HepG2 (cell line): ENCODE results near the gene TAB3. TPM values are rescaled to one million over a fixed set of nuclear protein-coding genes. Genes with fewer than 3 reads are reported as not detected.

ENCODE experiments used
- CC2D1A ChIP-seq: sonication (generic); formaldehyde crosslinking; IDR thresholded peaks from 2 replicates; pipeline ENCODE4 v1.8.1; 2023; ENCODE audit warnings: mild to moderate bottlenecking, missing genetic modification reagents
- FOXP1 ChIP-seq, 2 experiments: fragments of 450-650 bp in 1 of 2; IDR thresholded peaks; 2 replicates each; pipeline ENCODE4 v1.6.1; 2017 to 2018; ENCODE audit warnings: antibody characterized with exemption in 1 of 2
- IRX3 ChIP-seq: sonication (generic); formaldehyde crosslinking; IDR thresholded peaks from 2 replicates; pipeline ENCODE4 v1.8.1; 2023; ENCODE audit warnings: mild to moderate bottlenecking, low read depth, missing genetic modification reagents, borderline replicate concordance
- MAFK ChIP-seq, 2 experiments: IDR thresholded peaks in 1 of 2; conservative IDR thresholded peaks in 1 of 2; 2 replicates each; pipeline ENCODE4 v1.6.1; 2011; ENCODE audit warnings: improper control_type of control experiment in 2 of 2, low read length in 2 of 2
- MEIS2 ChIP-seq: sonication (generic); formaldehyde crosslinking; IDR thresholded peaks from 2 replicates; pipeline ENCODE4 v1.9.0; 2021; ENCODE audit warnings: mild to moderate bottlenecking, missing genetic modification reagents
- NCOR1 ChIP-seq: fragments of 200-600 bp; sonication (generic); IDR thresholded peaks from 2 replicates; pipeline ENCODE4 v1.7.0; 2017; ENCODE audit warnings: antibody characterized with exemption, low read length, borderline replicate concordance
- SNRNP70 ChIP-seq: fragments of 200-400 bp; formaldehyde crosslinking; IDR thresholded peaks from 2 replicates; pipeline ENCODE4 v1.6.1; 2017; ENCODE audit warnings: mild to moderate bottlenecking, low read depth, low read length, moderate library complexity
- SRSF9 ChIP-seq: fragments of 200-400 bp; formaldehyde crosslinking; IDR thresholded peaks from 2 replicates; pipeline ENCODE4 v1.6.1; 2018; ENCODE audit warnings: borderline replicate concordance, mild to moderate bottlenecking, low read depth, low read length; ENCODE audit not compliant: insufficient read depth, poor library complexity, severe bottlenecking
- WIZ ChIP-seq: sonication (generic); formaldehyde crosslinking; IDR thresholded peaks from 2 replicates; pipeline ENCODE4 v1.5.1; 2020; ENCODE audit warnings: mild to moderate bottlenecking, missing genetic modification reagents
- ZC3H13 ChIP-seq: sonication (generic); formaldehyde crosslinking; IDR thresholded peaks from 2 replicates; pipeline ENCODE4 v1.8.1; 2023; ENCODE audit warnings: mild to moderate bottlenecking, missing genetic modification reagents, moderate library complexity
- ZNF10 ChIP-seq: sonication (generic); formaldehyde crosslinking; IDR thresholded peaks from 2 replicates; pipeline ENCODE4 v1.4.0; 2020; ENCODE audit warnings: mild to moderate bottlenecking, low read depth, missing genetic modification reagents, borderline replicate concordance
- ZNF883 ChIP-seq: sonication (generic); formaldehyde crosslinking; IDR thresholded peaks from 2 replicates; pipeline ENCODE4 v1.5.1; 2020; ENCODE audit warnings: mild to moderate bottlenecking, missing genetic modification reagents; ENCODE audit errors: not compliant biosample characterization
- polyA plus RNA-seq, 8 experiments: library from polyadenylated mRNA; depleted of rRNA in 3 of 8; stranded (reverse) in 7 of 8; unstranded in 1 of 8; fragments of >200 nt; fragmentation: Illumina TruSeq in 4 of 8; extraction: Trizol in 4 of 8; gene quantifications; 2 replicates each; pipeline versions ENCODE4 v1.2.1 to v1.2.3, GENCODE V29; 2011 to 2016; ENCODE audit warnings: low read depth in 4 of 8, missing spikeins in 1 of 8, mixed read lengths in 1 of 8; ENCODE audit not compliant: insufficient read depth in 1 of 8
- total RNA-seq, 5 experiments: library from RNA; depleted of rRNA; stranded (reverse); fragments of >200 nt; fragmentation: Illumina TruSeq; extraction: Trizol; gene quantifications; 2 replicates each; pipeline ENCODE4 v1.2.3, GENCODE V29; 2016; ENCODE audit warnings: low read depth in 1 of 5
- TF ChIP-seq, protein P1 (sequence below): IDR thresholded peaks from 2 replicates; pipeline ENCODE4 v1.6.1; 2012; ENCODE audit warnings: low read length, improper control_type of control experiment
- TF ChIP-seq, protein P2 (sequence below): sonication (generic); formaldehyde crosslinking; IDR thresholded peaks from 2 replicates; pipeline ENCODE4 v1.8.0; 2022; ENCODE audit warnings: mild to moderate bottlenecking, missing genetic modification reagents; ENCODE audit not compliant: insufficient replicate concordance
- TF ChIP-seq, protein P3 (sequence below): sonication (generic); formaldehyde crosslinking; IDR thresholded peaks from 2 replicates; pipeline ENCODE4 v1.5.1; 2020; ENCODE audit warnings: missing genetic modification reagents, mild to moderate bottlenecking, borderline replicate concordance
- TF ChIP-seq, protein P4 (sequence below): sonication (generic); formaldehyde crosslinking; IDR thresholded peaks from 2 replicates; pipeline ENCODE4 v1.8.1; 2023; ENCODE audit warnings: mild to moderate bottlenecking, missing genetic modification reagents, borderline replicate concordance
- TF ChIP-seq, protein P5 (sequence below): sonication (generic); formaldehyde crosslinking; IDR thresholded peaks from 2 replicates; pipeline ENCODE4 v1.8.1; 2023; ENCODE audit warnings: mild to moderate bottlenecking, missing genetic modification reagents
- TF ChIP-seq, protein P6 (sequence below): sonication (generic); formaldehyde crosslinking; IDR thresholded peaks from 2 replicates; pipeline ENCODE4 v1.4.0; 2020; ENCODE audit warnings: missing genetic modification reagents

The TAB3 gene
- total and polyA plus RNA-seq, 2 of the 13 experiments (the other 11 are each of a cell fraction or from before 2014, with no cell fraction given): 27.2 to 59.8 TPM

DNA sequence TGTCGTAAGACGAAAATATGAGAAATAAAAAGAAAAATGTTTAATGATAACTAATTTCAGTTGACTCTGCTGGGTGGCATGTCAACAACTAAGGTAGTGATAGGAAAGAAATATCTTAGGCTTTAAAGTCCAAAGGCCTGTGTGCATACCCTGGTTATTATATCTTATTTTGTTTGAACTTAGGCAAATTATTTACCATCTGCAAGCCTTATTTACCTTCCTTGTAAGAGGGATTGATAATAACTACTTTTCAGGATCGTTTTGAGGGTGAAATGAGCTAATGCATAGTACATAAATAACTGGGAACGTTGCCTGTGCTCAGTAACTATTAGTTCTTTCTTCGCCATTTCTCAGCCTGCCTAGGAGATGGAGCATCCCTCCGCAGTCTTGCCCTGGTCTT lies 41.6 kb upstream of the TAB3 start (continued):
- TF ChIP-seq, protein P1, sequence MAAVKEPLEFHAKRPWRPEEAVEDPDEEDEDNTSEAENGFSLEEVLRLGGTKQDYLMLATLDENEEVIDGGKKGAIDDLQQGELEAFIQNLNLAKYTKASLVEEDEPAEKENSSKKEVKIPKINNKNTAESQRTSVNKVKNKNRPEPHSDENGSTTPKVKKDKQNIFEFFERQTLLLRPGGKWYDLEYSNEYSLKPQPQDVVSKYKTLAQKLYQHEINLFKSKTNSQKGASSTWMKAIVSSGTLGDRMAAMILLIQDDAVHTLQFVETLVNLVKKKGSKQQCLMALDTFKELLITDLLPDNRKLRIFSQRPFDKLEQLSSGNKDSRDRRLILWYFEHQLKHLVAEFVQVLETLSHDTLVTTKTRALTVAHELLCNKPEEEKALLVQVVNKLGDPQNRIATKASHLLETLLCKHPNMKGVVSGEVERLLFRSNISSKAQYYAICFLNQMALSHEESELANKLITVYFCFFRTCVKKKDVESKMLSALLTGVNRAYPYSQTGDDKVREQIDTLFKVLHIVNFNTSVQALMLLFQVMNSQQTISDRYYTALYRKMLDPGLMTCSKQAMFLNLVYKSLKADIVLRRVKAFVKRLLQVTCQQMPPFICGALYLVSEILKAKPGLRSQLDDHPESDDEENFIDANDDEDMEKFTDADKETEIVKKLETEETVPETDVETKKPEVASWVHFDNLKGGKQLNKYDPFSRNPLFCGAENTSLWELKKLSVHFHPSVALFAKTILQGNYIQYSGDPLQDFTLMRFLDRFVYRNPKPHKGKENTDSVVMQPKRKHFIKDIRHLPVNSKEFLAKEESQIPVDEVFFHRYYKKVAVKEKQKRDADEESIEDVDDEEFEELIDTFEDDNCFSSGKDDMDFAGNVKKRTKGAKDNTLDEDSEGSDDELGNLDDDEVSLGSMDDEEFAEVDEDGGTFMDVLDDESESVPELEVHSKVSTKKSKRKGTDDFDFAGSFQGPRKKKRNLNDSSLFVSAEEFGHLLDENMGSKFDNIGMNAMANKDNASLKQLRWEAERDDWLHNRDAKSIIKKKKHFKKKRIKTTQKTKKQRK: no peak
- TF ChIP-seq, protein P2, sequence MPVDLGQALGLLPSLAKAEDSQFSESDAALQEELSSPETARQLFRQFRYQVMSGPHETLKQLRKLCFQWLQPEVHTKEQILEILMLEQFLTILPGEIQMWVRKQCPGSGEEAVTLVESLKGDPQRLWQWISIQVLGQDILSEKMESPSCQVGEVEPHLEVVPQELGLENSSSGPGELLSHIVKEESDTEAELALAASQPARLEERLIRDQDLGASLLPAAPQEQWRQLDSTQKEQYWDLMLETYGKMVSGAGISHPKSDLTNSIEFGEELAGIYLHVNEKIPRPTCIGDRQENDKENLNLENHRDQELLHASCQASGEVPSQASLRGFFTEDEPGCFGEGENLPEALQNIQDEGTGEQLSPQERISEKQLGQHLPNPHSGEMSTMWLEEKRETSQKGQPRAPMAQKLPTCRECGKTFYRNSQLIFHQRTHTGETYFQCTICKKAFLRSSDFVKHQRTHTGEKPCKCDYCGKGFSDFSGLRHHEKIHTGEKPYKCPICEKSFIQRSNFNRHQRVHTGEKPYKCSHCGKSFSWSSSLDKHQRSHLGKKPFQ (CRISPR knock-in tag): no peak
- TF ChIP-seq SRSF9 (no peak), CC2D1A (no peak), MEIS2 (no peak), WIZ (CRISPR knock-in tag) (no peak), FOXP1 (IDR thresholded peaks at IDR 0.05) (no peak), FOXP1 (CRISPR knock-in tag; IDR thresholded peaks at IDR 0.05) (peak; percentile 75), ZC3H13 (CRISPR knock-in tag) (no peak), IRX3 (no peak), MAFK (conservative IDR thresholded peaks at IDR 0.05 in 1 of 2, IDR thresholded peaks at IDR 0.05 in 1 of 2; ENCODE audit: low read length in 2 of 2) (no peak), NCOR1 (peak; percentile 41; the same call in 1 of the 2 replicates), SNRNP70 (no peak), ZNF10 (no peak), ZNF883 (CRISPR knock-in tag) (no peak)
- TF ChIP-seq, protein P3, sequence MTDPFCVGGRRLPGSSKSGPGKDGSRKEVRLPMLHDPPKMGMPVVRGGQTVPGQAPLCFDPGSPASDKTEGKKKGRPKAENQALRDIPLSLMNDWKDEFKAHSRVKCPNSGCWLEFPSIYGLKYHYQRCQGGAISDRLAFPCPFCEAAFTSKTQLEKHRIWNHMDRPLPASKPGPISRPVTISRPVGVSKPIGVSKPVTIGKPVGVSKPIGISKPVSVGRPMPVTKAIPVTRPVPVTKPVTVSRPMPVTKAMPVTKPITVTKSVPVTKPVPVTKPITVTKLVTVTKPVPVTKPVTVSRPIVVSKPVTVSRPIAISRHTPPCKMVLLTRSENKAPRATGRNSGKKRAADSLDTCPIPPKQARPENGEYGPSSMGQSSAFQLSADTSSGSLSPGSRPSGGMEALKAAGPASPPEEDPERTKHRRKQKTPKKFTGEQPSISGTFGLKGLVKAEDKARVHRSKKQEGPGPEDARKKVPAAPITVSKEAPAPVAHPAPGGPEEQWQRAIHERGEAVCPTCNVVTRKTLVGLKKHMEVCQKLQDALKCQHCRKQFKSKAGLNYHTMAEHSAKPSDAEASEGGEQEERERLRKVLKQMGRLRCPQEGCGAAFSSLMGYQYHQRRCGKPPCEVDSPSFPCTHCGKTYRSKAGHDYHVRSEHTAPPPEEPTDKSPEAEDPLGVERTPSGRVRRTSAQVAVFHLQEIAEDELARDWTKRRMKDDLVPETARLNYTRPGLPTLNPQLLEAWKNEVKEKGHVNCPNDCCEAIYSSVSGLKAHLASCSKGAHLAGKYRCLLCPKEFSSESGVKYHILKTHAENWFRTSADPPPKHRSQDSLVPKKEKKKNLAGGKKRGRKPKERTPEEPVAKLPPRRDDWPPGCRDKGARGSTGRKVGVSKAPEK (CRISPR knock-in tag): no peak
- TF ChIP-seq, protein P4, sequence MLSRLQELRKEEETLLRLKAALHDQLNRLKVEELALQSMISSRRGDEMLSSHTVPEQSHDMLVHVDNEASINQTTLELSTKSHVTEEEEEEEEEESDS (CRISPR knock-in tag): no peak
- TF ChIP-seq, protein P5, sequence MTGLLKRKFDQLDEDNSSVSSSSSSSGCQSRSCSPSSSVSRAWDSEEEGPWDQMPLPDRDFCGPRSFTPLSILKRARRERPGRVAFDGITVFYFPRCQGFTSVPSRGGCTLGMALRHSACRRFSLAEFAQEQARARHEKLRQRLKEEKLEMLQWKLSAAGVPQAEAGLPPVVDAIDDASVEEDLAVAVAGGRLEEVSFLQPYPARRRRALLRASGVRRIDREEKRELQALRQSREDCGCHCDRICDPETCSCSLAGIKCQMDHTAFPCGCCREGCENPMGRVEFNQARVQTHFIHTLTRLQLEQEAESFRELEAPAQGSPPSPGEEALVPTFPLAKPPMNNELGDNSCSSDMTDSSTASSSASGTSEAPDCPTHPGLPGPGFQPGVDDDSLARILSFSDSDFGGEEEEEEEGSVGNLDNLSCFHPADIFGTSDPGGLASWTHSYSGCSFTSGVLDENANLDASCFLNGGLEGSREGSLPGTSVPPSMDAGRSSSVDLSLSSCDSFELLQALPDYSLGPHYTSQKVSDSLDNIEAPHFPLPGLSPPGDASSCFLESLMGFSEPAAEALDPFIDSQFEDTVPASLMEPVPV (CRISPR knock-in tag): no peak
- TF ChIP-seq, protein P6, sequence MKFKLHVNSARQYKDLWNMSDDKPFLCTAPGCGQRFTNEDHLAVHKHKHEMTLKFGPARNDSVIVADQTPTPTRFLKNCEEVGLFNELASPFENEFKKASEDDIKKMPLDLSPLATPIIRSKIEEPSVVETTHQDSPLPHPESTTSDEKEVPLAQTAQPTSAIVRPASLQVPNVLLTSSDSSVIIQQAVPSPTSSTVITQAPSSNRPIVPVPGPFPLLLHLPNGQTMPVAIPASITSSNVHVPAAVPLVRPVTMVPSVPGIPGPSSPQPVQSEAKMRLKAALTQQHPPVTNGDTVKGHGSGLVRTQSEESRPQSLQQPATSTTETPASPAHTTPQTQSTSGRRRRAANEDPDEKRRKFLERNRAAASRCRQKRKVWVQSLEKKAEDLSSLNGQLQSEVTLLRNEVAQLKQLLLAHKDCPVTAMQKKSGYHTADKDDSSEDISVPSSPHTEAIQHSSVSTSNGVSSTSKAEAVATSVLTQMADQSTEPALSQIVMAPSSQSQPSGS: peak; percentile 52; the same call in 1 of the 2 replicates
